Spleen (tissue), 11 donors: ENCODE results near the gene SLC13A3. TPM values are rescaled to one million over a fixed set of nuclear protein-coding genes. Genes with fewer than 3 reads are reported as not detected.

Source experiments
- DNase-seq: peaks from one replicate; pipeline ENCODE4 v3.0.0-alpha.2; 2020
- H3K27ac ChIP-seq, 8 donors: fragments of 200-600 bp; sonication (generic) in 7 of 8; 1 replicate in 4 of 8; 2 replicates in 4 of 8; pipeline versions ENCODE4 v1.5.0 to v1.8.0; 2016 to 2021; ENCODE audit warnings: inconsistent platforms in 4 of 8, mild to moderate bottlenecking in 4 of 8, moderate library complexity in 1 of 8
- H3K27me3 ChIP-seq, 7 donors: fragments of 200-600 bp; sonication (generic) in 6 of 7; replicated peaks in 1 of 7; 1 replicate in 4 of 7; 2 replicates in 3 of 7; pipeline versions ENCODE4 v1.5.0 to v1.8.0; 2016 to 2021; ENCODE audit warnings: inconsistent platforms in 3 of 7, mild to moderate bottlenecking in 1 of 7
- H3K36me3 ChIP-seq, 6 donors: fragments of 200-600 bp; sonication (generic) in 5 of 6; 1 replicate in 4 of 6; 2 replicates in 2 of 6; pipeline versions ENCODE4 v1.5.0 to v1.8.0; 2016 to 2021; ENCODE audit warnings: inconsistent platforms in 2 of 6
- H3K4me1 ChIP-seq, 6 donors: fragments of 200-600 bp; sonication (generic) in 5 of 6; 1 replicate in 3 of 6; 2 replicates in 3 of 6; pipeline versions ENCODE4 v1.5.0 to v1.8.0; 2016 to 2021; ENCODE audit warnings: inconsistent platforms in 3 of 6
- H3K4me3 ChIP-seq, 8 donors: fragments of 200-600 bp; sonication (generic) in 7 of 8; 1 replicate in 4 of 8; 2 replicates in 4 of 8; pipeline versions ENCODE4 v1.5.0 to v1.8.0; 2016 to 2021; ENCODE audit warnings: inconsistent platforms in 4 of 8, mild to moderate bottlenecking in 4 of 8, moderate library complexity in 2 of 8
- H3K9me3 ChIP-seq, 8 donors: fragments of 200-600 bp; sonication (generic) in 7 of 8; 1 replicate in 4 of 8; 2 replicates in 4 of 8; pipeline versions ENCODE4 v1.5.0 to v1.8.0; 2016 to 2021; ENCODE audit warnings: inconsistent platforms in 4 of 8
- POLR2A ChIP-seq, 3 donors: fragments of 450-650 bp; IDR thresholded peaks; one replicate each; pipeline ENCODE4 v1.5.1; 2017; ENCODE audit warnings: antibody characterized with exemption in 3 of 3, mild to moderate bottlenecking in 1 of 3
- POLR2AphosphoS5 ChIP-seq, 3 donors: sonication (generic); formaldehyde crosslinking; IDR thresholded peaks; one replicate each; pipeline ENCODE4 v1.5.1; 2017; ENCODE audit warnings: antibody characterized with exemption in 3 of 3
- WGBS, 5 donors: extraction: QIAGEN DNeasy Blood & Tissue Kit in 3 of 5; methylation state at CpG; one replicate each; pipeline versions ENCODE4 v1.1.5 to v1.1.7; 2013 to 2018; 5-methylcytosine and 5-hydroxymethylcytosine counted together
- intact Hi-C: fragments of 100-400 bp; cut with DNase I; formaldehyde crosslinking; loops from one replicate; pipeline ENCODE4 v1.15.0; 2023; ENCODE audit warnings: low total_unique reads
- polyA plus RNA-seq, 3 donors: library from polyadenylated mRNA; stranded (reverse); fragments of 200-250 nt; gene quantifications; one replicate each; pipeline ENCODE4 v1.2.1, GENCODE V29; 2013
- total RNA-seq, 7 donors: library from RNA; depleted of rRNA in 3 of 7; stranded (reverse); fragments of >200 nt in 3 of 7; fragmentation: NEBNext Ultra II Directional in 4 of 7; extraction: Animal tissue kit (Norgen Biotek cat#: 25700) in 4 of 7; gene quantifications; one replicate each; pipeline versions ENCODE4 v1.1.0 to v1.2.1, GENCODE V29; 2016 to 2021
- TF ChIP-seq, protein P1 (sequence below), 11 experiments: fragments of 200-600 bp in 7 of 11; fragments of 450-650 bp in 4 of 11; sonication (generic) in 4 of 11; IDR thresholded peaks in 8 of 11; conservative IDR thresholded peaks in 3 of 11; 1 replicate in 7 of 11; 2 replicates in 4 of 11; pipeline versions ENCODE4 v1.4.0 to v1.8.0; 2016 to 2021; ENCODE audit warnings: antibody characterized with exemption in 11 of 11, inconsistent platforms in 4 of 11, mild to moderate bottlenecking in 1 of 11
- donor health status: healthy with polysubstance abuse.
- donor health status: DM: no; HTN: no; CAD: no; lungs with moderate emphysema.
- donor health status: DM: no; HTN: no; CAD: no.
- donor health status: Bipolar disorder and iron deficiency.
- donor health status: healthy.
- donor health status: DM: no; HTN: no; CAD: no.
- donor health status: DM: yes; HTN: yes; CAD: no.

The SLC13A3 gene
- total and polyA plus RNA-seq, 10 donors: 0.16 to 1.7 (median 0.44) TPM; not detected in 1

DNA sequence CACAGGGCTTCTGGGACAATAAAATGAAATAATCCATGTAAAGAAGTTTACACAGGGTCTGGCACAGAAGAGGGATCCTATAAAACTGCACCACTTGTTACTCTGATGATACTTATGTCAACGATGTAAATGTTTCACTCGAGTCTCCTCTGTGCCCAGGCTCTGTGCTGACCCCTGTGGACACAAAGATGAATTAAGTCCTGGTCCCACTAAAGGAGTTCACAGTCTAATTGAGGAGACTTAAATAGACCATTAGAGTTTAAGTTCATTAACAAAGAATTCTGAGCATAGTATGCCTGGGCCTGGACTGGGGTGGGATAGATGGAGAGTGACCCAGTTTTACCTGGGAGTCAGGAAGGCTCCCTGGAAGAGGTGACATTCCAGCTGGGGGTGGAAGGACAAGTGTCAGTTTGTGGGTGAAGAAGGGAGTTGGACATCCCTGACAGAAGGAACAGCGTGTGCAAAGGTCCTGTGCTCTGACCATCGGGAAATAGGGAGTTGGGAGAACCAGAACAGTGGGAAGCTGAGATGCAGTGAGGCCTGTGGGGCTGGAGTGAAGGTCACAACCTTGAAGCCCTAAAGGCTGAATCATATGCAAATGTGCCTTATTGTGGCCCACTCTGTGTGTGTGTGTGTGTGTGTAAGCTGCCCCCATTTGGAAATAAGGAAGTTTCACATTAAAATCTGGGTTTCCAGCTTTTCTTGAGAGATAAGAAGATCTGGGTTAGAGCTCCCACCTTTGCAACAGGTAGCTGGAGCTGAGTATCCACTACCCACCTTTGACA, 101.9 kb downstream of the SLC13A3 start:
- TF ChIP-seq POLR2AphosphoS5 (IDR thresholded peaks at IDR 0.05) (no peak), POLR2A (IDR thresholded peaks at IDR 0.05) (no peak)
- TF ChIP-seq, protein P1, sequence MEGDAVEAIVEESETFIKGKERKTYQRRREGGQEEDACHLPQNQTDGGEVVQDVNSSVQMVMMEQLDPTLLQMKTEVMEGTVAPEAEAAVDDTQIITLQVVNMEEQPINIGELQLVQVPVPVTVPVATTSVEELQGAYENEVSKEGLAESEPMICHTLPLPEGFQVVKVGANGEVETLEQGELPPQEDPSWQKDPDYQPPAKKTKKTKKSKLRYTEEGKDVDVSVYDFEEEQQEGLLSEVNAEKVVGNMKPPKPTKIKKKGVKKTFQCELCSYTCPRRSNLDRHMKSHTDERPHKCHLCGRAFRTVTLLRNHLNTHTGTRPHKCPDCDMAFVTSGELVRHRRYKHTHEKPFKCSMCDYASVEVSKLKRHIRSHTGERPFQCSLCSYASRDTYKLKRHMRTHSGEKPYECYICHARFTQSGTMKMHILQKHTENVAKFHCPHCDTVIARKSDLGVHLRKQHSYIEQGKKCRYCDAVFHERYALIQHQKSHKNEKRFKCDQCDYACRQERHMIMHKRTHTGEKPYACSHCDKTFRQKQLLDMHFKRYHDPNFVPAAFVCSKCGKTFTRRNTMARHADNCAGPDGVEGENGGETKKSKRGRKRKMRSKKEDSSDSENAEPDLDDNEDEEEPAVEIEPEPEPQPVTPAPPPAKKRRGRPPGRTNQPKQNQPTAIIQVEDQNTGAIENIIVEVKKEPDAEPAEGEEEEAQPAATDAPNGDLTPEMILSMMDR (IDR thresholded peaks at IDR 0.05 in 8 of 11, conservative IDR thresholded peaks at IDR 0.05 in 3 of 11): no peak
- H3K27ac ChIP-seq: no peak overlapping the region
- H3K36me3 ChIP-seq: no peaks in the 10 kb centered on the region
- 80 to 92% (median 90%) methylated on average over 4 of the region's 4 CpGs for WGBS, 5 donors
- intact Hi-C loops: no loop called here
- no peaks in the 10 kb centered on the region for H3K9me3 ChIP-seq
- H3K4me3 ChIP-seq: no peak overlapping the region
- DNase-seq: no peak
- peaks cover 0 to 20% (median 0%) of the 10 kb centered on the region in 7 donors for H3K27me3 ChIP-seq
- H3K4me1 ChIP-seq: peaks cover 9 to 60% (median 35%) of the 10 kb centered on the region in 6 donors

GRCh38 chr20:46548688-46549087, 102.6 kb downstream of the SLC13A3 start:
- H3K27me3 ChIP-seq: peaks cover 0 to 20% (median 0%) of the 10 kb centered on the region in 7 donors
- no peak for DNase-seq
- H3K27ac ChIP-seq: no peak overlapping the region
- H3K36me3 ChIP-seq: no peaks in the 10 kb centered on the region
- H3K9me3 ChIP-seq: no peaks in the 10 kb centered on the region
- WGBS, 5 donors: 87 to 97% (median 93%) methylated on average over 5 of the region's 5 CpGs
- peaks cover 9 to 65% (median 34%) of the 10 kb centered on the region in 6 donors for H3K4me1 ChIP-seq
- intact Hi-C loops: no loop called here
- no peak overlapping the region for H3K4me3 ChIP-seq
- TF ChIP-seq, protein P1 (IDR thresholded peaks at IDR 0.05 in 8 of 11, conservative IDR thresholded peaks at IDR 0.05 in 3 of 11): no peak
- TF ChIP-seq POLR2AphosphoS5 (IDR thresholded peaks at IDR 0.05): no peak
- TF ChIP-seq POLR2A (IDR thresholded peaks at IDR 0.05): no peak

DNA sequence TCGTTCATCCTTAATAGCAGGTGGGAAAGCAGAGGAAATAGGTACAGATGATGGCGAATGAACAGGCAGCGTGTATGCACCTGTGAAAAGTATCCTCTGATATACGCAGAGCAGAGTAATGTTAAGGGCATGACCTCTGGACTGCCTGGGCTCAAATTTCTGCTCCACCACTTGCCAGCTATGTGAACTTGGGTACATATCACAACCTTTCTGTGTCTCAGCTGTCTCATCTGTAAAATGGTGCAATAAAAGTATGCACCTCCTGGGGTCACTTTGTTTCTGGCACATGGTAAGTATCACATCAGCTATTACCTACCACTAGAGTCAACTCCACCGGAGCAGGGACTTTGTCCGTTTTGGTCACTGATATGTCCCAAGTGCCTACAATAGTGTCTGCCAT, 103.3 kb downstream of the SLC13A3 start:
- TF ChIP-seq POLR2AphosphoS5 (IDR thresholded peaks at IDR 0.05) (no peak), POLR2A (IDR thresholded peaks at IDR 0.05) (no peak)
- TF ChIP-seq, protein P1 (IDR thresholded peaks at IDR 0.05 in 8 of 11, conservative IDR thresholded peaks at IDR 0.05 in 3 of 11): no peak
- H3K27me3 ChIP-seq: peaks cover 0 to 24% (median 0%) of the 10 kb centered on the region in 7 donors
- intact Hi-C loops: no loop called here
- H3K4me1 ChIP-seq: peaks cover 8 to 58% (median 29%) of the 10 kb centered on the region in 6 donors
- DNase-seq: no peak
- 81 to 97% (median 86%) methylated on average over 6 of the region's 6 CpGs for WGBS, 5 donors
- no peaks in the 10 kb centered on the region for H3K36me3 ChIP-seq
- no peak overlapping the region for H3K4me3 ChIP-seq
- H3K9me3 ChIP-seq: no peaks in the 10 kb centered on the region
- H3K27ac ChIP-seq: no peak overlapping the region

GRCh38 chr20:46546936-46547335, 104.3 kb downstream of the SLC13A3 start:
- Histone ChIP-seq H3K27ac (no peak overlapping the region), H3K36me3 (no peaks in the 10 kb centered on the region), H3K4me1 (peaks cover 2 to 47% (median 19%) of the 10 kb centered on the region in 6 donors), H3K4me3 (no peak overlapping the region), H3K27me3 (peaks cover 0 to 31% (median 0%) of the 10 kb centered on the region in 7 donors), H3K9me3 (no peaks in the 10 kb centered on the region)
- 54 to 57% (median 55%) methylated on average over 6 of the region's 6 CpGs for WGBS, 5 donors
- no peak for DNase-seq
- intact Hi-C loops: no loop called here
- TF ChIP-seq POLR2AphosphoS5 (IDR thresholded peaks at IDR 0.05) (no peak), POLR2A (IDR thresholded peaks at IDR 0.05) (no peak)
- TF ChIP-seq, protein P1 (IDR thresholded peaks at IDR 0.05 in 8 of 11, conservative IDR thresholded peaks at IDR 0.05 in 3 of 11): no peak
